Measurements from ENCODE around the gene FKTN.

FKTN gene

GRCh38 chr9:105633411-105633810 lies 75.5 kb downstream of the FKTN start:
- no peak for DNase-seq

- no peak for DNase-seq
These were observed 78.4 kb downstream of the FKTN start for GRCh38 chr9:105636331-105636730.

GRCh38 chr9:105637787-105638395 lies 80.0 kb downstream of the FKTN start:
- DNase-seq = no peak

GRCh38 chr9:105639936-105640335 lies 82.0 kb downstream of the FKTN start:
- no peak for DNase-seq

- no peak for DNase-seq
These were observed 85.9 kb downstream of the FKTN start for GRCh38 chr9:105643795-105644194.

GRCh38 chr9:105646879-105647594 lies 89.1 kb downstream of the FKTN start:
- DNase-seq = no peak

- no peak for DNase-seq
These were observed 89.8 kb downstream of the FKTN start for GRCh38 chr9:105647595-105648349.

GRCh38 chr9:105651806-105652205 lies 93.9 kb downstream of the FKTN start:
- DNase-seq = no peak

- peak; percentile 9 for DNase-seq
These were observed 98.4 kb downstream of the FKTN start for GRCh38 chr9:105656131-105656921.

GRCh38 chr9:105658351-105658750 lies 100.4 kb downstream of the FKTN start:
- DNase-seq = no peak

- no peak for DNase-seq
These were observed 103.1 kb downstream of the FKTN start for GRCh38 chr9:105661011-105661410.

GRCh38 chr9:105662184-105663104 lies 104.5 kb downstream of the FKTN start, which contains the start of gene TAL2:
Gene TAL2, plus strand, starts transcription at chr9:105662457. Its CDS starts 40 bp downstream, at chr9:105662497.
- no peak for DNase-seq

- no peak for DNase-seq
These were observed 106.0 kb downstream of the FKTN start for GRCh38 chr9:105663914-105664313.

GRCh38 chr9:105667867-105668266 lies 109.9 kb downstream of the FKTN start:
- no peak for DNase-seq

- DNase-seq = no peak
These were observed 112.4 kb downstream of the FKTN start for GRCh38 chr9:105670315-105670714.

GRCh38 chr9:105670775-105671174 lies 112.8 kb downstream of the FKTN start:
- no peak for DNase-seq

GRCh38 chr9:105672711-105673234 lies 114.8 kb downstream of the FKTN start:
- no peak for DNase-seq

- no peak for DNase-seq
These were observed 116.0 kb downstream of the FKTN start for GRCh38 chr9:105673850-105674387.

GRCh38 chr9:105676351-105676923 lies 118.5 kb downstream of the FKTN start:
- DNase-seq = no peak

GRCh38 chr9:105678163-105678562 lies 120.2 kb downstream of the FKTN start:
- DNase-seq = no peak

- DNase-seq = no peak
These were observed 120.8 kb downstream of the FKTN start for GRCh38 chr9:105678781-105679180.

Measured in activated CD4-positive, alpha-beta T cell treated with anti-CD3 and anti-CD28 coated beads, Interleukin-2, Interleukin-6, amounts not matched to agents 100 ng/mL and 50 ng/mL, durations not matched to agents 16 hours and 8 hours (primary cell).